Measurements from ENCODE around the gene ZSWIM5. TPM values are rescaled to one million over a fixed set of nuclear protein-coding genes. Genes with fewer than 3 reads are reported as not detected.
"Not testable (repeated sequence)": the region's sequence is repeated elsewhere in the genome, so short reads cannot be mapped to it uniquely, and the experiment has no call there.

The ZSWIM5 gene
- polyA plus RNA-seq, 1 donor (not counting 4 experiments of a cell fraction or from before 2014, with no cell fraction given) = 0.03 TPM

GRCh38 chr1:45170151-45170742, 36.2 kb downstream of the ZSWIM5 start:
- Histone ChIP-seq H3K9ac (ENCODE audit: control insufficient read depth, extremely low read depth, insufficient read depth, low read length) (no peak overlapping the region), H2AFZ (ENCODE audit: control insufficient read depth, low read length) (no peak overlapping the region), H3K4me3 (ENCODE audit: control insufficient read depth in 2 of 3, extremely low read depth in 1 of 3, insufficient read depth in 2 of 3, low read depth in 1 of 3, low read length in 3 of 3) (no peak overlapping the region), H3K9me3 (ENCODE audit: control insufficient read depth, low read depth, low read length) (no peaks in the 10 kb centered on the region), H3K27me3 (ENCODE audit: control insufficient read depth, extremely low read depth, insufficient read depth, low read length) (no peaks in the 10 kb centered on the region), H3K4me1 (ENCODE audit: control insufficient read depth, extremely low read depth, insufficient read depth, low read length) (no peaks in the 10 kb centered on the region), H3K27ac (ENCODE audit: control insufficient read depth, insufficient read depth, low read length) (no peak overlapping the region), H4K20me1 (ENCODE audit: control insufficient read depth, extremely low read depth, insufficient read depth, low read length) (no peaks in the 10 kb centered on the region), H3K36me3 (ENCODE audit: control insufficient read depth in 2 of 2, extremely low read depth in 1 of 2, insufficient read depth in 2 of 2, low read length in 2 of 2) (no peaks in the 10 kb centered on the region), H3K79me2 (ENCODE audit: control insufficient read depth, insufficient read depth, low read length) (no peaks in the 10 kb centered on the region), H3K9me1 (ENCODE audit: control insufficient read depth, extremely low read depth, insufficient read depth, low read length) (no peaks in the 10 kb centered on the region), H3K4me2 (ENCODE audit: control insufficient read depth, extremely low read depth, insufficient read depth, low read depth, low read length) (no peak overlapping the region)
- TF ChIP-seq EZH2 (IDR thresholded peaks at IDR 0.05; ENCODE audit: low read length) (no peak), CTCF (optimal IDR thresholded peaks at IDR 0.05 in 1 of 3, IDR thresholded peaks at IDR 0.05 in 1 of 3, conservative IDR thresholded peaks at IDR 0.05 in 1 of 3; ENCODE audit: extremely low read depth in 1 of 3, insufficient read depth in 2 of 3, low read length in 3 of 3) (no peak)
- FAIRE-seq (no peak), DNase-seq (ENCODE audit: low read depth, low spot score) (no peak)
- dilution Hi-C loops (cut with MboI; ENCODE audit: extremely low pct_ligation_motif_present, low sequenced_read_pairs) = no loop called here

GRCh38 chr1:45167947-45168346, 38.5 kb downstream of the ZSWIM5 start:
- H3K4me1 ChIP-seq (ENCODE audit: control insufficient read depth, extremely low read depth, insufficient read depth, low read length); DNase-seq (ENCODE audit: low read depth, low spot score); FAIRE-seq; H3K9me3 ChIP-seq (ENCODE audit: control insufficient read depth, low read depth, low read length); H3K9me1 ChIP-seq (ENCODE audit: control insufficient read depth, extremely low read depth, insufficient read depth, low read length); H3K9ac ChIP-seq (ENCODE audit: control insufficient read depth, extremely low read depth, insufficient read depth, low read length); H3K36me3 ChIP-seq (ENCODE audit: control insufficient read depth in 2 of 2, extremely low read depth in 1 of 2, insufficient read depth in 2 of 2, low read length in 2 of 2); dilution Hi-C loops (cut with MboI; ENCODE audit: extremely low pct_ligation_motif_present, low sequenced_read_pairs); H3K4me3 ChIP-seq (ENCODE audit: control insufficient read depth in 2 of 3, extremely low read depth in 1 of 3, insufficient read depth in 2 of 3, low read depth in 1 of 3, low read length in 3 of 3); H3K4me2 ChIP-seq (ENCODE audit: control insufficient read depth, extremely low read depth, insufficient read depth, low read depth, low read length); H3K27me3 ChIP-seq (ENCODE audit: control insufficient read depth, extremely low read depth, insufficient read depth, low read length); H2AFZ ChIP-seq (ENCODE audit: control insufficient read depth, low read length); H3K79me2 ChIP-seq (ENCODE audit: control insufficient read depth, insufficient read depth, low read length); H3K27ac ChIP-seq (ENCODE audit: control insufficient read depth, insufficient read depth, low read length); H4K20me1 ChIP-seq (ENCODE audit: control insufficient read depth, extremely low read depth, insufficient read depth, low read length): not testable (repeated sequence)

- H3K4me1 ChIP-seq (ENCODE audit: control insufficient read depth, extremely low read depth, insufficient read depth, low read length); FAIRE-seq; H3K9ac ChIP-seq (ENCODE audit: control insufficient read depth, extremely low read depth, insufficient read depth, low read length); H3K36me3 ChIP-seq (ENCODE audit: control insufficient read depth in 2 of 2, extremely low read depth in 1 of 2, insufficient read depth in 2 of 2, low read length in 2 of 2); DNase-seq (ENCODE audit: low read depth, low spot score); H3K27me3 ChIP-seq (ENCODE audit: control insufficient read depth, extremely low read depth, insufficient read depth, low read length); H3K9me3 ChIP-seq (ENCODE audit: control insufficient read depth, low read depth, low read length); H4K20me1 ChIP-seq (ENCODE audit: control insufficient read depth, extremely low read depth, insufficient read depth, low read length); H3K27ac ChIP-seq (ENCODE audit: control insufficient read depth, insufficient read depth, low read length); dilution Hi-C loops (cut with MboI; ENCODE audit: extremely low pct_ligation_motif_present, low sequenced_read_pairs); H3K4me2 ChIP-seq (ENCODE audit: control insufficient read depth, extremely low read depth, insufficient read depth, low read depth, low read length); H3K9me1 ChIP-seq (ENCODE audit: control insufficient read depth, extremely low read depth, insufficient read depth, low read length); H2AFZ ChIP-seq (ENCODE audit: control insufficient read depth, low read length); H3K4me3 ChIP-seq (ENCODE audit: control insufficient read depth in 2 of 3, extremely low read depth in 1 of 3, insufficient read depth in 2 of 3, low read depth in 1 of 3, low read length in 3 of 3); H3K79me2 ChIP-seq (ENCODE audit: control insufficient read depth, insufficient read depth, low read length): not testable (repeated sequence)
Measured at GRCh38 chr1:45164307-45164706, 42.1 kb downstream of the ZSWIM5 start.

- H3K4me2 ChIP-seq (ENCODE audit: control insufficient read depth, extremely low read depth, insufficient read depth, low read depth, low read length); H3K79me2 ChIP-seq (ENCODE audit: control insufficient read depth, insufficient read depth, low read length); H3K9ac ChIP-seq (ENCODE audit: control insufficient read depth, extremely low read depth, insufficient read depth, low read length); H3K27ac ChIP-seq (ENCODE audit: control insufficient read depth, insufficient read depth, low read length); FAIRE-seq; DNase-seq (ENCODE audit: low read depth, low spot score); H3K9me3 ChIP-seq (ENCODE audit: control insufficient read depth, low read depth, low read length); H4K20me1 ChIP-seq (ENCODE audit: control insufficient read depth, extremely low read depth, insufficient read depth, low read length); H3K4me3 ChIP-seq (ENCODE audit: control insufficient read depth in 2 of 3, extremely low read depth in 1 of 3, insufficient read depth in 2 of 3, low read depth in 1 of 3, low read length in 3 of 3); H3K36me3 ChIP-seq (ENCODE audit: control insufficient read depth in 2 of 2, extremely low read depth in 1 of 2, insufficient read depth in 2 of 2, low read length in 2 of 2); H3K4me1 ChIP-seq (ENCODE audit: control insufficient read depth, extremely low read depth, insufficient read depth, low read length); H2AFZ ChIP-seq (ENCODE audit: control insufficient read depth, low read length); H3K9me1 ChIP-seq (ENCODE audit: control insufficient read depth, extremely low read depth, insufficient read depth, low read length); dilution Hi-C loops (cut with MboI; ENCODE audit: extremely low pct_ligation_motif_present, low sequenced_read_pairs); H3K27me3 ChIP-seq (ENCODE audit: control insufficient read depth, extremely low read depth, insufficient read depth, low read length): not testable (repeated sequence)
Measured at GRCh38 chr1:45163111-45163510, 43.3 kb downstream of the ZSWIM5 start.

All from keratinocyte (primary cell).